ENCODE measurements around the gene TRIM71.

DNA sequence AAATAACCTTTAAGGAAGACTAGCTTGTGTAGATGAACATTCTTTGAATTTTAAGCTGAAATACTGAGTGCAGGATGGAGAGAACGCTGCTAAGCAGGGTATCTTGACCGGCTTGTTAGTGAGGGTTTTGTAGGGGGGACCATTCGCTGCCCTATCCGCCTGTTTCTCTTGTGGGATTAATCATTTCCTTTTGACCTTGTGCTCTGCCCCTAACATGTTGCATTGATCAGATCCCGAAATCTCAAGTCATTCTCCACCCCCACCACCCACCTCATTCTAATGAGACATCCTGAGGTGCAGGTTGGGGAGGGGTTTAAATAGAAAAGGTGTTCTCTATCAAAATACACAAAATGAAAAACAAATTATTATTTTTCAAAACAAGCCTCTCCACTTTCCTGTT, 32.8 kb downstream of the TRIM71 start:
- TF ChIP-seq, protein P1, sequence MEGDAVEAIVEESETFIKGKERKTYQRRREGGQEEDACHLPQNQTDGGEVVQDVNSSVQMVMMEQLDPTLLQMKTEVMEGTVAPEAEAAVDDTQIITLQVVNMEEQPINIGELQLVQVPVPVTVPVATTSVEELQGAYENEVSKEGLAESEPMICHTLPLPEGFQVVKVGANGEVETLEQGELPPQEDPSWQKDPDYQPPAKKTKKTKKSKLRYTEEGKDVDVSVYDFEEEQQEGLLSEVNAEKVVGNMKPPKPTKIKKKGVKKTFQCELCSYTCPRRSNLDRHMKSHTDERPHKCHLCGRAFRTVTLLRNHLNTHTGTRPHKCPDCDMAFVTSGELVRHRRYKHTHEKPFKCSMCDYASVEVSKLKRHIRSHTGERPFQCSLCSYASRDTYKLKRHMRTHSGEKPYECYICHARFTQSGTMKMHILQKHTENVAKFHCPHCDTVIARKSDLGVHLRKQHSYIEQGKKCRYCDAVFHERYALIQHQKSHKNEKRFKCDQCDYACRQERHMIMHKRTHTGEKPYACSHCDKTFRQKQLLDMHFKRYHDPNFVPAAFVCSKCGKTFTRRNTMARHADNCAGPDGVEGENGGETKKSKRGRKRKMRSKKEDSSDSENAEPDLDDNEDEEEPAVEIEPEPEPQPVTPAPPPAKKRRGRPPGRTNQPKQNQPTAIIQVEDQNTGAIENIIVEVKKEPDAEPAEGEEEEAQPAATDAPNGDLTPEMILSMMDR (IDR thresholded peaks at IDR 0.05) = no peak
- TF ChIP-seq POLR2AphosphoS5 (IDR thresholded peaks at IDR 0.05) = no peak
- TF ChIP-seq EP300 (IDR thresholded peaks at IDR 0.05) = no peak
- TF ChIP-seq POLR2A (IDR thresholded peaks at IDR 0.05) = no peak
